BLaER1 treated with 17β-estradiol and CSF1 and Interleukin-3, amounts not matched to agents 10 nM and 100 nM (cell line): ENCODE results near the gene PDIA5.
"Not testable (repeated sequence)": the region's sequence is repeated elsewhere in the genome, so short reads cannot be mapped to it uniquely, and the experiment has no call there.

Experiments
- H3K27ac ChIP-seq, 11 experiments: shearing (Covaris generic); formaldehyde crosslinking; 2 replicates each; pipeline ENCODE4 v1.8.1; 2022
- H3K27me3 ChIP-seq, 11 experiments: shearing (Covaris generic); formaldehyde crosslinking; 2 replicates each; pipeline ENCODE4 v1.8.1; 2022
- H3K36me3 ChIP-seq, 11 experiments: shearing (Covaris generic); formaldehyde crosslinking; 2 replicates each; pipeline ENCODE4 v1.8.1; 2022
- H3K4me1 ChIP-seq, 10 experiments: shearing (Covaris generic); formaldehyde crosslinking; 2 replicates each; pipeline ENCODE4 v1.8.1; 2022
- H3K4me2 ChIP-seq, 11 experiments: shearing (Covaris generic); formaldehyde crosslinking; 2 replicates each; pipeline ENCODE4 v1.8.1; 2022
- H3K4me3 ChIP-seq, 10 experiments: shearing (Covaris generic); formaldehyde crosslinking; 2 replicates each; pipeline ENCODE4 v1.8.1; 2022
- H3K9ac ChIP-seq, 11 experiments: shearing (Covaris generic); formaldehyde crosslinking; 2 replicates each; pipeline ENCODE4 v1.8.1; 2022
- H3K9me3 ChIP-seq, 11 experiments: shearing (Covaris generic); formaldehyde crosslinking; replicated peaks in 1 of 11; 2 replicates each; pipeline ENCODE4 v1.8.1; 2022
- H4K20me1 ChIP-seq, 11 experiments: shearing (Covaris generic); formaldehyde crosslinking; 2 replicates each; pipeline ENCODE4 v1.8.1; 2022
- Cebpa-rat ChIP-seq, 11 experiments: shearing (Covaris generic); IDR thresholded peaks; 2 replicates each; pipeline ENCODE4 v1.8.1; 2022

PDIA5 gene

GRCh38 chr3:123143669-123144411, 77.0 kb downstream of the PDIA5 start:
- H3K4me2 ChIP-seq: no peak overlapping the region
- no peaks in the 10 kb centered on the region for H3K9me3 ChIP-seq
- peaks cover 0 to 6% (median 0%) of the 10 kb centered on the region in 11 experiments; a peak in 2 of 22 replicates for H4K20me1 ChIP-seq
- H3K4me1 ChIP-seq: peaks cover 0 to 25% (median 19%) of the 10 kb centered on the region in 10 experiments; a peak in 13 of 20 replicates
- no peak overlapping the region for H3K27ac ChIP-seq
- peaks cover 0 to 23% (median 9%) of the 10 kb centered on the region in 11 experiments; a peak in 9 of 22 replicates for H3K36me3 ChIP-seq
- no peak overlapping the region for H3K4me3 ChIP-seq
- no peak for TF ChIP-seq Cebpa-rat (IDR thresholded peaks at IDR 0.05)
- H3K9ac ChIP-seq: no peak overlapping the region
- H3K27me3 ChIP-seq: no peaks in the 10 kb centered on the region

DNA sequence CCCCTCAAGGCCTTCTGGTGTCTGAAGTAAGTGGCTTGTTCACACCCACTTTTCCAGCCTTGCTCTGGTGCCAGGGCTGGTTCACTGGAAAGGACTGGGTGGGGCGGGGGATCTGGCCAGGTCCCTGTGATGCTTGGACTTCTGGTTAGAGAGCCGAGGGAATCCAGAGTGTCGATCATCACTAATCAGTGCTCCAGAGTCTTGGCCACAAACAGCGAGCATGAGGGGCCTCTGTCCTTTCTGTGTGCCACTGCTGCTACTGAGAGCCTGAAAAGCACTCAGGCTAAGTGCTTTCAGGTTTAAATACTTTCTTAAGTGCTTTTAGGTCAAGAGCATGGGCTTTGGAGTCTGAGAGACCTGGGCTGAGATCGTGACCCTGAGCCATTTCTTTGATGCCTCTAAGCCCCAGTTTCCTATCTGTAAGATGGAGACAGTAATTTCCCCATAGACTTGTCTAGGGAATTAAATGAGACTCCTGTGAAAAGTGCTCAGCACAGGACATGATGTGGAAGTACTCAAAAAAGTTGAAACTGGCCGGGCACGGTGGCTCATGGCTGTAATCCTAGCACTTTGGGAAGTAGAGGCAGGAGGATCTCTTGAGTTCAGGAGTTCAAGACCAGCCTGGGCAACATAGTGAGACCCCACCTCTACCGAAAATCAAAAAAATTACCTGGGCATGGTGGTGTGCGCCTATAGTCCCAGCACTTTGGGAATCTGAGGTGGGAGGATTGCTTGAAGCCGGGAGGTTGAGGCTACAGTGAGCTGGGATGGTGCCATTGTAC, 81.1 kb downstream of the PDIA5 start:
- Histone ChIP-seq H3K9ac (no peak overlapping the region), H3K9me3 (peaks cover 0 to 17% (median 15%) of the 10 kb centered on the region in 11 experiments; a peak in 17 of 22 replicates), H3K27me3 (no peaks in the 10 kb centered on the region), H3K36me3 (peaks cover 0 to 44% (median 21%) of the 10 kb centered on the region in 11 experiments; a peak in 17 of 22 replicates), H3K27ac (no peak overlapping the region), H3K4me2 (no peak overlapping the region), H3K4me3 (no peak overlapping the region), H3K4me1 (peaks cover 5 to 14% (median 6%) of the 10 kb centered on the region in 10 experiments; a peak in 18 of 20 replicates), H4K20me1 (no peaks in the 10 kb centered on the region; a peak in 1 of 22 replicates)
- no peak for TF ChIP-seq Cebpa-rat (IDR thresholded peaks at IDR 0.05)

DNA sequence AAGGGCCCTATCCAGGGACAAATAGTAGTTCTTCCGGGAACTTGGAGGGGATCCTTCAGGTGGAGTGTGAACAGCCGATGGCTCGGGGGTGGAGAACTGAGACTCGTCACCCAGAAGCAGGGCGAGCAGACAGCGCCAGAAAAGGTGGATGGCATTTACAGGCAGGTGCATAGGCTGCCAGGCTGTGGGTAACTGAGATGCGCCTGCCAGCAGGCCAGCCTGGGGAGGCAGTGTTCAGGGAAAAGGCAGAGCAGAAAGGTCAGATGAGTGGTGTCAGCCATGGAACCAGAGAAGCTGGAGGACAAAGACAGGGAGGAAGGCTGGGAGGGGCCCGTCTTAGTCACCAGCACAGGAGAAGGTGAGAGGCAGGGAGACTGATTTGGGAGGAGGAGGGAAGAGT, 81.9 kb downstream of the PDIA5 start:
- H3K27me3 ChIP-seq: no peaks in the 10 kb centered on the region
- peaks cover 0 to 44% (median 21%) of the 10 kb centered on the region in 11 experiments; a peak in 17 of 22 replicates for H3K36me3 ChIP-seq
- no peak overlapping the region for H3K4me2 ChIP-seq
- H3K4me3 ChIP-seq: no peak overlapping the region
- no peak for TF ChIP-seq Cebpa-rat (IDR thresholded peaks at IDR 0.05)
- no peak overlapping the region for H3K27ac ChIP-seq
- no peaks in the 10 kb centered on the region; a peak in 1 of 22 replicates for H4K20me1 ChIP-seq
- H3K9ac ChIP-seq: no peak overlapping the region
- H3K9me3 ChIP-seq: peaks cover 0 to 17% (median 15%) of the 10 kb centered on the region in 11 experiments; a peak in 17 of 22 replicates
- peaks cover 12 to 20% (median 14%) of the 10 kb centered on the region in 10 experiments; a peak in 19 of 20 replicates for H3K4me1 ChIP-seq

- Histone ChIP-seq H3K9me3 (peaks cover 0 to 17% (median 15%) of the 10 kb centered on the region in 11 experiments; a peak in 17 of 22 replicates), H3K27ac (no peak overlapping the region), H3K36me3 (peaks cover 0 to 44% (median 21%) of the 10 kb centered on the region in 11 experiments; a peak in 17 of 22 replicates), H3K4me1 (peaks cover 20 to 27% (median 21%) of the 10 kb centered on the region in 10 experiments; a peak in 19 of 20 replicates), H3K4me2 (no peak overlapping the region), H3K4me3 (no peak overlapping the region), H3K27me3 (no peaks in the 10 kb centered on the region), H4K20me1 (no peaks in the 10 kb centered on the region; a peak in 1 of 22 replicates), H3K9ac (no peak overlapping the region)
- no peak for TF ChIP-seq Cebpa-rat (IDR thresholded peaks at IDR 0.05)
Observed at GRCh38 chr3:123149525-123149924, 82.7 kb downstream of the PDIA5 start.

DNA sequence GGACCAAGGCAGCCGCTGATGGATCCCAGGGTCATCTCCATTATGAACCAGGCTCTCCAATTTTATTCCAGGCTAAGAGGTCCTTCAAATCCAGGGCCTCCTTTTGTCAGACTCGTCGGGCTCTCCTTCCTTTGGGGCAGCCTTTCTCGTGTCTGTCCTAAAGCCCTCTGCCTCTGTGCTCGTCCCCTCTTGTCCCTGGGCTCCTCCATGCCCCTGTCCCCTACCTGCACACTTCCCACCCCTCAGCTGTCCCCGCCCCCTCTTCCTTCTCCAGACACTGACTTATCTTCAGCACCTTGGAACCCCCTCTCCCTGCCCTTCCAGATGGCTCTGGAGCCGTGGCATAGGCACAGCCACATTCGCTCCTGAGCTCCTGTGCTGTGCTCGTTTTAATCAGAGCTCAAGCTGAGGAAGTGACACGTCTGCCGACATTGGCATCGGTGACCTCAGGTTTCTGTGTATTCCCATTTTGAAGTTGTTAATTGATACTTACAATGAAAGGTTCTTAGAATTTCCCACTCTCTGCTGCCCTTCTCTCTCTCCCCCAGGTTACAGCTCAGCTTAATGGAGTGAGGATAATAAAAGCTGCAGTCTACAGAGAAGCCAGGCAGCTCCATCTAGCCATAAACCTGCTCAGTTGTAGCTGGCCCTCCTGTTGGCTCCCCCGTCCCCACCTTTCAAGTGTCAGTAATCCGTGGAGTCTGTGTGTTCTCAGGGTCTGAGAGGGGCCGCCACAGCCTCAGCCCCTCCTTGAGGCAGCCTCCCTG, 83.8 kb downstream of the PDIA5 start:
- peaks cover 0 to 17% (median 15%) of the 10 kb centered on the region in 11 experiments; a peak in 17 of 22 replicates for H3K9me3 ChIP-seq
- H3K4me2 ChIP-seq: peak overlapping the region in 3 of 11 experiments; percentile 6 to 25 (median 10); a peak in 1 of 22 replicates
- no peaks in the 10 kb centered on the region; a peak in 1 of 22 replicates for H4K20me1 ChIP-seq
- H3K4me1 ChIP-seq: peaks cover 25 to 38% (median 32%) of the 10 kb centered on the region in 10 experiments; a peak in 19 of 20 replicates
- no peak overlapping the region; a peak in 1 of 20 replicates for H3K4me3 ChIP-seq
- no peak for TF ChIP-seq Cebpa-rat (IDR thresholded peaks at IDR 0.05)
- no peaks in the 10 kb centered on the region for H3K27me3 ChIP-seq
- H3K36me3 ChIP-seq: peaks cover 0 to 39% (median 13%) of the 10 kb centered on the region in 11 experiments; a peak in 17 of 22 replicates
- H3K27ac ChIP-seq: peak overlapping the region in 3 of 11 experiments; percentile 44 to 62 (median 56); a peak in 5 of 22 replicates
- H3K9ac ChIP-seq: no peak overlapping the region

DNA sequence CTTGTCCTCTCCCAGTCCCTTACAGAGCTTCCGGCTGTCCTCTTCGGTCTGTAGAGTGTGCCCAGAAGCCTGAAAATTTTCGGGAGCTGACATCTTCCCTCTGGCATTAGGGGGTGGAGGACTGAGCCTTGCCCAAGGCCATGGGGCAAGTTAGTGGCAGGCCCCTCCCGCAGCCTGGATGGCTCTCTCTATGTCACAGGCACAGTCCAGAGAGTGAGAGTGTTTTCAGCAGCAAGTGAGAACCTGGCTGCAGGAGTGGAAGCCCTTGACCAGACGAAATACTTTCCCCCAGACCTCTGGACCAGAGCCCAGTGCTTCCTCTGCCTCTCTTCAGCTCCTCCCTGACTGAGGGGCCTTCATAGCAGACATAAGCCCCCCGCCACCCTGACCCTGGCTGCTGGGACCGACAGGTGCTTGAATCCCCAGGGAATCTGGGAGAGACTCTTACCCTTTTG, 84.5 kb downstream of the PDIA5 start:
- peak overlapping the region in 4 of 11 experiments; percentile 6 to 29 (median 18); a peak in 2 of 22 replicates for H3K4me2 ChIP-seq

GRCh38 chr3:123151853-123152420, 85.1 kb downstream of the PDIA5 start:
- H3K27me3 ChIP-seq, H3K4me2 ChIP-seq, H4K20me1 ChIP-seq, H3K4me3 ChIP-seq, H3K9ac ChIP-seq: not testable (repeated sequence)
- peaks cover 27 to 45% (median 36%) of the 10 kb centered on the region in 10 experiments; a peak in 19 of 20 replicates for H3K4me1 ChIP-seq
- H3K27ac ChIP-seq: peak overlapping the region in 4 of 11 experiments; percentile 40 to 62 (median 50); a peak in 8 of 22 replicates
- H3K9me3 ChIP-seq: peaks cover 0 to 17% (median 15%) of the 10 kb centered on the region in 11 experiments; a peak in 17 of 22 replicates
- peaks cover 0 to 31% (median 12%) of the 10 kb centered on the region in 11 experiments; a peak in 15 of 22 replicates for H3K36me3 ChIP-seq

More for the DNA sequence above, 84.5 kb downstream of the PDIA5 start:
- H3K9me3 ChIP-seq: peaks cover 0 to 17% (median 15%) of the 10 kb centered on the region in 11 experiments; a peak in 17 of 22 replicates
- H3K27ac ChIP-seq: peak overlapping the region in 4 of 11 experiments; percentile 40 to 62 (median 50); a peak in 7 of 22 replicates
- H3K4me1 ChIP-seq: peaks cover 25 to 39% (median 32%) of the 10 kb centered on the region in 10 experiments; a peak in 19 of 20 replicates
- H4K20me1 ChIP-seq: no peaks in the 10 kb centered on the region
- H3K27me3 ChIP-seq: no peaks in the 10 kb centered on the region
- peaks cover 0 to 32% (median 12%) of the 10 kb centered on the region in 11 experiments; a peak in 16 of 22 replicates for H3K36me3 ChIP-seq
- H3K4me3 ChIP-seq: no peak overlapping the region; a peak in 1 of 20 replicates
- no peak overlapping the region for H3K9ac ChIP-seq
- no peak for TF ChIP-seq Cebpa-rat (IDR thresholded peaks at IDR 0.05)
